CD4-positive, alpha-beta T cell treated with Interleukin-4 for 1 hour (primary cell): ENCODE data around the gene EGF.
"Not testable (repeated sequence)": the region's sequence is repeated elsewhere in the genome, so short reads cannot be mapped to it uniquely, and the experiment has no call there.

Source experiments
- DNase-seq, 2 donors: peaks; one replicate each; pipeline ENCODE4 v3.0.0-alpha.2; 2020 to 2022

The EGF gene

GRCh38 chr4:109998867-109999584 is 86.3 kb downstream of the EGF start:
- peak in 1 of 2 donors; percentile 77 for DNase-seq

- DNase-seq: no peak
Observed at GRCh38 chr4:109999585-109999912, 86.9 kb downstream of the EGF start.

GRCh38 chr4:110002326-110002725 is 89.6 kb downstream of the EGF start:
- no peak for DNase-seq

GRCh38 chr4:110003401-110004187 is 90.9 kb downstream of the EGF start:
- no peak for DNase-seq

GRCh38 chr4:110004556-110004955 is 91.9 kb downstream of the EGF start:
- no peak for DNase-seq

GRCh38 chr4:110005461-110006056 is 92.9 kb downstream of the EGF start:
- peak in 1 of 2 donors; percentile 74 for DNase-seq

GRCh38 chr4:110007217-110007616 is 94.5 kb downstream of the EGF start:
- no peak for DNase-seq

GRCh38 chr4:110008540-110008939 is 95.9 kb downstream of the EGF start:
- no peak for DNase-seq

- no peak for DNase-seq
Observed at GRCh38 chr4:110009550-110009949, 96.9 kb downstream of the EGF start.

- DNase-seq: no peak
Observed at GRCh38 chr4:110010797-110011196, 98.1 kb downstream of the EGF start.

GRCh38 chr4:110012917-110013316 is 100.2 kb downstream of the EGF start:
- DNase-seq: no peak

GRCh38 chr4:110014233-110014632 is 101.5 kb downstream of the EGF start:
- DNase-seq: no peak

GRCh38 chr4:110019153-110019552 is 106.5 kb downstream of the EGF start:
- DNase-seq: no peak

GRCh38 chr4:110020139-110020538 is 107.5 kb downstream of the EGF start:
- DNase-seq: no peak

- DNase-seq: no peak
Observed at GRCh38 chr4:110020646-110021443, 108.2 kb downstream of the EGF start.

GRCh38 chr4:110022457-110022856 is 109.8 kb downstream of the EGF start:
- no peak for DNase-seq

- DNase-seq: no peak
Observed at GRCh38 chr4:110025056-110025455, 112.4 kb downstream of the EGF start.

GRCh38 chr4:110025718-110026117 is 113.0 kb downstream of the EGF start:
- no peak for DNase-seq

- DNase-seq: peak in 1 of 2 donors; percentile 49
Observed at GRCh38 chr4:110032603-110033002, 119.9 kb downstream of the EGF start.

- no peak for DNase-seq
Observed at GRCh38 chr4:110033355-110034025, 120.8 kb downstream of the EGF start.

- peak; percentile 8 to 27 for DNase-seq
Observed at GRCh38 chr4:110034026-110034393, 121.3 kb downstream of the EGF start.

- not testable (repeated sequence) for DNase-seq
Observed at GRCh38 chr4:110039164-110039563, 126.5 kb downstream of the EGF start.

- no peak for DNase-seq
Observed at GRCh38 chr4:110041735-110042134, 129.1 kb downstream of the EGF start.
